HG03095 (cell line): ENCODE data around the gene DGKD.
"Not testable (repeated sequence)": the region's sequence is repeated elsewhere in the genome, so short reads cannot be mapped to it uniquely, and the experiment has no call there.

Experiments used
- ATAC-seq: cut with Tn5 transposase; IDR thresholded peaks from one replicate; pipeline ENCODE4 v1.9.1; 2021; ENCODE audit warnings: moderate library complexity; ENCODE audit not compliant: unreplicated experiment

DGKD gene

DNA sequence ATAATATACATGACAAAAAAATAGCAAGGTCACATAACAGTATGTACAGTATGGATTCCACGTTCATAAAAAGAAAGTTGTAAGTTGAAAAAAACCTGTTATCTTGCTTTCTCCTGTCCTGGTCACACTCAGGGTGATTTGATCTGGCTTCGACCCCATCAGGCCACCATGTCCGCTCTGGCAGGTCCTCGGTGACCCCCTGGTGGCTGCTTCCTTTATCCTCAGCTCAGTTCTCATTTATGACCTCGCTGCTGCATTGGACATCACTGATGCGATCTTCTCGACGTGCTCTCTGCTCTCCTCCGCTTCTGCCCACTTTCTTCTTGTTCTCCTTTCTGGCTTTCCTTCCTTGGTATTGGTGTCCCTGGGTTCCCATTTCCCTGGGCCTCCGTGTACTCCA is 29.7 kb downstream of the DGKD start:
- ATAC-seq, result no peak

DNA sequence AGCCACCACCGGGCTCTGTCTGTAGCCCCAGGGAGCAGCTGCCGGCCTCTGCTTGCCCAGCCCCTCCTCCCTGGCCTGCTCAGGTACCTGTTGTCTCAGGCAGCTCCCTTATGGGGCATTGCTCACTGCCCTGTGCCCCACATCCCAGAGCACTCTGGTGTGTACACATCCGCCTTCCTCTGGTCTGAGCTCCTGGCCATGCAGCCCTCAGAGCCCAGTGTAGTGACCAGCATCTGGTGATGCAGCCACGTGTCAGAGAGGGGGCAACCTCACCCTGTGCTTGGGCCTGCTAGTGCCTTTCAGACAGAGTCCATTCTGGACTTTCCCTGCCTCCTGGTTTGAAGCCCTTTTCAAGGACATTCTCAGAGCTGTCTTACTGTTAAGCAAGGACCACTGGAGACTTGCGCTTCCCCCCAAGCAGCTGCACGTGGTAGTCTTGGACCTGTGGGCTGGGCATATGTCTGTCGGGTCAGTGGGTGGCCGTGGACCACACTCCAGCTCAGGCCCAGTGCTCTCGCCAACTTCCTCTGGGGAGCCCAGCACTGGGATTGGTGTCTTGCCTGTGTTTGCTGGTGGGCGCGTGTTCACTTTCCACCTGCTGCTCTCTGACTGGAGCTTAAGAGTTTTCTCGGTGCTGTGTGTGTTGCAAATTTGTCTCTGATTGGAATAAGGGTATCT is 30.7 kb downstream of the DGKD start:
- peak; percentile 8 for ATAC-seq

DNA sequence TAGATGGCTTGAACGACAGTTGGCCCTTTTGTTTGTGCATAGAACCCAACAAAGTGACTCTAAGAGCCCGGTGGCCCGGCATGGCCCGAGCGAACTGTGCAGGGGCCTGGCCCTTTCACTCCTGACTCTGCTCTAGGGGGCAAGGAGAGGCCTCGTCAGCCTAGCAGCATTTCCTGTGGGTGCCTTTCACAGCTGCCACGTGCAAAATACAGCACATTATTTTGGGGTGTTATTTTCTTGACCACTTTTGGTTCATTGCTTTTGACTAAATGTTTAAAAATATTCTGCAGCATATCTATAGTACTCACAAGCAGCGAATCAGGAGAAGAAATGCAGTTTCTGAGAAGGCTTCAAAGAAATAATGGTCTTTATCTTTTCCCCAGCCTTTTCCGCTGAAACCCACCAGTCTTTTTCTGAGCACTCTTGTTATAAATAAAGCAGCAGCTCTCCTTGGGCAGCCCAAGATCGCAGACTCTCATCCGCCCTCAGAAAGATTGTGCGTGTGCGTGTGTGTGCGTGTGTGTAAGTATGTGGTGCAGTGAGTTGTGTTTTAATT is 31.3 kb downstream of the DGKD start:
- ATAC-seq, result peak; percentile 61

DNA sequence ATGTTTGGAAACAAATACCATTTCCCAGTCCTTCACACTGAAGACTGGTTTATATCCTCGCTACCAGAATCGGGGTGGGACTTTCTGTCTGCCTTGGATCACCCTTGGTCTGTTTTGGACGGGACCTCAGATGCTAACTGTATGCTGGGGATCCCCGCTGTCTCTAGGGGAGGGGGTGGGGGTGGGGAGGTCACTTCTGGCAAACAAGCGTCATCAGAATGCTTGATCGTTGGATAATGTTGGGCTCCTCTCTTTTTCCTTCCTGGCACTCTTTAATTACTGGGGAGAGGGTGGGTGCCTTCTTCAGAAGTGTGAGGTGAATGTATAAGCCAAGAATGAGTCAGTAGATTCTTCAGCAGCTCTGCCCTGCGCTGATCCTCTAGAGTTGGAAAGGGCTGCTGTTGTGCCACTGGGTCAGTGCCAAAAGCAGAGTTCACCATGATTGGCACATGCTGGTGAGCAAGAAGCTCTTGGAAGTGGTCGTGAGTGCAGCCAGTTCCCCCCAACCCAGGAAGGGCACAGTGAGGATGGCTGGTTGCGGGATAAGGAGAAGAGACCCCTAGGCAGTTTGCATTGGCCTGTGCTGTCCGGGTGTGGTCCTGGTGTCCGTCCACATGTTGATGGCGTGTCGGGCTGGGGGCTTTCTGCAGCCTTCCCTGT is 32.2 kb downstream of the DGKD start:
- ATAC-seq, result no peak

DNA sequence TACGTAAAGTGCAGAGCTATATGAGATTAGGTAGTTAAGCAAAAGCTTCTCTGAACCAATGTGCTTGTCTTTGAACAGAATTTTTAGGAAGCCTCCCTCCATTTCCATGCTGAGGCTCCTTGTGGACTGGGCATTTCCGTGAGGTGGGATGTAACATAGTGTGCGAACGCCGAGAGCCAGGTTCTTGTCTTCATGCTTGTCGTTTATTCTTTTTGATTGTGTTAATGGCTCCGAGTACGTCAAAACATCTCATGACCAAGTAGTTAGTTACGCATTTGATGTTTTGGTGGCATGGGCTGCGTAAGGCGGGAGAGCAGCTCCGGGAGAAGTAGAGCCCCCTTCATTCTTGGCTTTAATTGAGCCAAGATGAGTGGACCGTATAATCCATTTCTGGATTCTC is 32.9 kb downstream of the DGKD start:
- ATAC-seq, result no peak

DNA sequence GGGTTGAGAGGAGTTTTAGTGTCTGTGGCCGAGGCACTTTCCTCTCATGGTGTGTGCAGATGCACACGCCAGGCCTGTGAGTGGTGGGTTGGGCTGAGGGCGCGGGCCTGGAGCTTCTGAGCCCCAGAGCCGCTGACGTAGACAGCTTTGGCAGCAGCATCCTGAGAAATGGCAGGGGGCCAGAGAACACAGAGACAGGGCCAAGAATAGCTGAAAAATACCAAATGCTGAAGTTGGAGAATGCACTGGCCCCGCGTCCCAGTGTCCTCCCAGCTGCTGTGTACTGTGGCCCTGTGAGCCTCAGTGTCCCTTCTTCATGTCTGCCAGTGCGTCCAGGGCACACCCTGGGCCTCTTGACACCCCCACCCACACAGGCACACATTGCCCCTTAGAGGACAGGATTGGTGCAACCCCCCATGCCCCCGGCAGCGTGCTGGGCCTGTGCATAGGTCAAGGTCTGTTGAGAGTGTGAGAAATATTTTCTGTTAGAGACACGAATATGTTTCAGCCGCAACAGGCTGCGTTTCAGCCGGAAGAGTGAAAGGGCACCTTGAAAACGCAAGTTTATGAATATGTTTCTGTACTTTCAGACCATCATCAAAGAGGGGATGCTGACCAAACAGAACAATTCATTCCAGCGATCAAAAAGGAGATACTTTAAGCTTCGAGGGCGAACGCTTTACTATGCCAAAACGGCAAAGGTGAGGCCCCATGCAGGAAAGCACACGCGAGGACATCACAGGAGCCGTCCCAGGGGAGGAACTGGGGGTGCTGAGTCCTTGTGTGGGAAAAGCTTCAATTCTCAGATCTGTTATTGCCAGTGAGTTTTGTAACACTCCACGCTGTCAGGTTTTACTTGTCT is 33.6 kb downstream of the DGKD start:
- ATAC-seq, result no peak

DNA sequence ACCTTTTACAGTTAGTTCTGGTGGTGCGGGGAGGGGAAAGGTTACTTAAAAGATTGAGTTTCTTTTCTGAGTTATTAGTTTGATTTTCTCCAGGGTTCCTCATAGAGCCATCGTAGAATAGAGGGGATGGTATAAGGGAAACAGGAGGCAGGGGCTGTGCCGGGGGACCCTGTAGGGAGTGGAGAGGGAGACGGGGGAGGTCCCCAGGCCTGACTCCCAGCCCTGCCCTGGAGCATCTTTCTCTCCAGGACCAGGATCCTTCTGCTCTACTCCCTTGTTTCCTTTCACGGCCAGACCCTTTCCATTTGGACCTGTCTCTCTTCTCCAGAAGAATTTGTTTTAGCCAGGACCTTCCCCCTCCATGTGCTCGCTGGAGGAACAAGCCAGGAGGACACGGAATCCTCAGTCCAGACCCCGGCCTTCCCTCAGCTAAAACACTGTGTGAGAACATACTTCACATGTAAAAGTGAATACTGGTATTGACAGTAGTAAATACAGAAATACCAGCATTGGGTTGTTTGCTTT is 35.4 kb downstream of the DGKD start:
- no peak for ATAC-seq

DNA sequence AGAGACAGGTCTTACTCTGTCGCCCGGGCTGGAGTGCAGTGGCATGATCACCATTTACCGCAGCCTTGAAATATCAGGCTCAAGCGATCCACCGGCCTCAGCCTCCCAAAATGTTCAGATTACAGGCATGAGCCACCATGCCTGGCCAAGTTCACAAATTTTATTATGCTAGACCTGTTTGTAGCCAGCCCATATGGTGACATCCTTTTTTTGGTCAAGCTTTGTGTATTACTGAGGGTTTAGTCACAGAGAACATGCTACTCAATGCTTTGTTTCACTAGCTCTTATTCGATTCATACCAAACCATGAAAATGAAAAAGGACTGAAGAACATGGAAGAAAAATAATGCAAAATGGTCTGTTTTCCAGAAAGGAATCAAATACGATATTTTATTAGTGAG is 41.4 kb downstream of the DGKD start:
- no peak for ATAC-seq

DNA sequence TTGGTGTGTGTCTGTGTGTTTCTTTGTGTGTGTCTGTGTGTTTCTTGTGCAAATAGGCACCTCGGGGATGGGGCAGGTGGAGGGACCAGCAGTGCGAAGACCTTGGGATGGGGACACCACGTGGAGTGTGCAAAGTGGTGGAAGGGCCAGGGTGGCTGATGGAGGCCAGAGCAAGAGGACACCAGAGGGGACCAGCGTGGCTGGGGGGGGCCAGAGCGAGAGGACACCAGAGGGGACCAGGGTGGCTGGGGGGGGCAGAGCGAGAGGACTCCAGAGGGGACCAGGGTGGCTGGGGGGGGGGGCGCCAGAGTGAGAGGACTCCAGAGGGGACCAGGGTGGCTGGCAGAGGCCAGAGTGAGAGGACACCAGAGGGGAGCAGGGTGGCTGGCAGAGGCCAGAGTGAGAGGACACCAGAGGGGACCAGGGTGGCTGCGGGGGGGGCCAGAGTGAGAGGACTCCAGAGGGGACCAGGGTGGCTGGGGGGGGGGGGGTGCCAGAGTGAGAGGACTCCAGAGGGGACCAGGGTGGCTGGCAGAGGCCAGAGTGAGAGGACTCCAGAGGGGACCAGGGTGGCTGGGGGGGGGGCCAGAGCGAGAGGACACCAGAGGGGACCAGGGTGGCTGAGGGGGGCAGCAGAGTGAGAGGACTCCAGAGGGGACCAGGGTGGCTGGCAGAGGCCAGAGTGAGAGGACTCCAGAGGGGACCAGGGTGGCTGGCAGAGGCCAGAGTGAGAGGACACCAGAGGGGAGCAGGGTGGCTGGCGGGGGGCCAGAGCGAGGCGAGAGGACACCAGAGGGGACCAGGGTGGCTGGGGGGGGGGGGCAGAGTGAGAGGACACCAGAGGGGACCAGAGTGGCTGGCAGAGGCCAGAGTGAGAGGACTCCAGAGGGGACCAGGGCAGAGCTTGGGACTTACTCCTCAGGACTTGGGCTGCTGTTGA is 42.7 kb downstream of the DGKD start:
- ATAC-seq, result not testable (repeated sequence)

DNA sequence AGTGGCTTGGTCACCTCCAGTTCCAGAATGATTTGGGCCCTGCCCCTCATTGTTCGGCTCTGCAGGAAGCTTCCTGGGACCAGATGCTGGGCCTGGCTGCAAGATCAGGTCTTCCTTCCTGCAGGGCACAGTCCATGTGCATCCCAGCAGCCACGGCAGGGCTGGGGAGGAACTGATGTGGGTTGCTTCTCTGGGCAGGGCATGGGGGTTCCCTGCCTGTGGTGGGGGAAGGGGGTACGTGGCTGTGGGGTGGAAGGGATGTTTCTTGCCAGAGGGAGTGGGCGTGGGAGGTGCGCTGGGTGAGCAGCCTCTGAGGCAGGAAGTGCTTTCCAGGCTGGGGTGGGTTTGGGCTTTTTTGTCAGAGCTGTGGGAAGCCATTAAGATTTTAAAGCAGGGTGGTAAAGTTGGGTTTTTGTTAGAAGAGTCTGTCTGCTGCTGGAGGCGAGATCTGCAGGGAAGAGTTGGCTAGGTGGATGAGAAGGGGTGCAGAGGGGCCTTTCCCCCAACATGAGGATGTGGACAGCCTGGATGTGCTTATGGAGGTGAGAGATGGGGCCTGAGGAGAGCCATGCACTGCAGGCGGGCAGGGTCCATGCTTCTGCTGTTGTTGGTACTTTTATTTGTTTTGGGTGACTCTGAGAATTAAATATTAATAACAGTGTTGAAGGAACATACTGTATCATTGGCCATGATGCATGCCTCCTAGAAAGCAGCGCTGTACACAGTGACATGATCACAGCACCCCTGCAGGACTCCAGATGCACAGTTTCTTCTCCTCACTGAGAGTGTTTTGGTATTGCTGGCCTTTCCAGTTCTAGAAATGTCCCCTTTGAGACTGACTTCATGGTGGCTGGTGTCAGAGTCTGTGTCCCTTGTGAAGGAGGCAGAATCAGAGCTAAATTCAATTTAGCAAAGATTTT is 45.3 kb downstream of the DGKD start:
- no peak for ATAC-seq

DNA sequence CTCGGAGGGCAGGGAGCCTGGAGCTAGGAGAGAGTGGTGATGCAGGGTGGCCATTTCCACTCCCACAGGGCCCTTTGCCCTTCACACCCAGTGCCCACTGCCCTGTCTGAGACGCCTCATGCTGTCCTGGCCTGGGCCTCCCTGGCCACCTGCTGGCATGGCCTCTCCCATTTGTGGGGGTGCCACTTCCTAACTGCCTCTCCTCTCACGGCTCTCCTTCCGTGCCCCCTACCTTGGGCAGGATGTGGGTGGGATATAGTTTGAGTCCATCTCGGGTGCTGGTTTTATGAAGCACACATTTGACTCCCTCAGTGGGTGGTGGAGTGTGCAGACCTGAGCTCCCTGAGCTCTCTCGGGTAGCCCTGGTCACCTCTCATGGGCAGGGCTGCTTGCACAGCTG is 46.0 kb downstream of the DGKD start:
- ATAC-seq, result no peak

DNA sequence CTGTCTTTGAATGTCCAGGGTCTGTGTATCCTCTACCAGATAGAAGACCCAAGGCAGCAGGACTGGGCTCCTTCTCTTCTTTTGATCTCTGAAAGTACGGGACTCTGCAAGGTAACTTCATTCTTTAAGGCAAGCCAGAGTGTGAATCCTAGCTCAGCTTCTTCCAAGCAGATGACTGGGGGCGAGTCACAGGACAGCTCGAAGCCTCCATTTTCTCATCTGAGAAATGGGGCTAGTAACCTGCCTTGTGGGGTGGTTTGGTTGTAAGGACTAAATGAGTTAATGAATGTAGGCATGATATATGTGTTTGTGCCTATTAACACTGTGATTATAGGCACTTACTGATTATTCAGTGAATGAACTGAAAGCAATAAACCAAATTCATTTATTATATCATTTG is 46.7 kb downstream of the DGKD start:
- ATAC-seq, result no peak

DNA sequence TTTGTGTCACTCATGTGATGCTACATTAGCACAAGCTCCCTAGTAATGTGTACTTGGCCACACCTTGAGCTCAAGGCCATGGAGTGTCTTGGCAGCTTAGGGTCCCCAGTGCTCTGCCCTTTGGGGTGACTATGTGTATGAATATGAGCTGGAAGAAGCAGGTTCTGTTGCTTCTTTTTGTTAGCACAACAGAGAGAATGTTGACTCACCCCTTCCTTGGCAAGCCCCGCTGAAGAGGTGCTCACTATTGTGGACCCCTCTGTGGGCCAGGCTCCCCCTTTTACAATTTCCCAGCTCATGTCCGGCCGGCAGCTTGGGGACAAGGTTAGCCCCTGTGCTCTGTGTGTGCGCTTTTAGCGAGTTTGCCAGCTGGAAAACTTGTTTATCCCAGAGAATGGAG is 48.1 kb downstream of the DGKD start:
- no peak for ATAC-seq

DNA sequence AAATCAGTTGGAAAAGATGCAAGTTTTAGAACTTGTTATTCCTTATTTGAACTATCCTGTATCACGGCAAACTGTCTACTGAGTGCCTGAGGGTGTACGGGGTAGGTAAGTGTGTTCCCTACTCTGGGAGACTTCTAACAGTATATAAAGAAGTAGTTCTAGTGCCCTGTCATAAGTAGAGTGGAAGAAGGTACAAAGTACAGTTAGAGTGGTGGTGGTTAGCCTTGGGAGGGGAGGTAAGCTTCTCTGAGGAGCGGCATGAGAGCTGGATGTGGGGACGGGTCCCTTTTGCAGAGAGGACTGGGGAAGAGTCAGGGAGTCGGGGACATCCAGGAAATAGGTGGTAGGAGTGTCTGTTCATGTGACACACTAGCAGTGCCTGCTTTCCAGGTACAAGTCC is 48.5 kb downstream of the DGKD start:
- ATAC-seq, result no peak

DNA sequence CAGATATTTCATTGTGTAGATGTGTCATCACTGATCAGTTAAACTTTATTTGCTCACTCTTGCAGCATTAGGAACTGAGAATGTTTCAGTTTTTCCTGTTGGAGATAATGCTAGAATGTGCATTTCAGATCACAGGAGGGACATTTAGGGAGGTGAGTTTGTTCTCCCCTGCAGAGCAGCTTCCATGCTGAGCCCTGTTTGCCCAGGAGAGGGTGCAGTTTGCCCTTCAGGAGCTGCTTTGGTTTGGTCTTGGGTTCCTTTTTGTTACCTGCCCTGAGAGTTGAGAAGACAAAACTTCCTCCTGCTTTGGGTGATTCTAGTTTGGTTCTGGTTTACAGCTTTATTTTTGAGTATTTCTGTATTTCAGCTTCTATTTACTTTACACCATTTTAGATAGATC is 49.9 kb downstream of the DGKD start:
- ATAC-seq, result peak; percentile 48

DNA sequence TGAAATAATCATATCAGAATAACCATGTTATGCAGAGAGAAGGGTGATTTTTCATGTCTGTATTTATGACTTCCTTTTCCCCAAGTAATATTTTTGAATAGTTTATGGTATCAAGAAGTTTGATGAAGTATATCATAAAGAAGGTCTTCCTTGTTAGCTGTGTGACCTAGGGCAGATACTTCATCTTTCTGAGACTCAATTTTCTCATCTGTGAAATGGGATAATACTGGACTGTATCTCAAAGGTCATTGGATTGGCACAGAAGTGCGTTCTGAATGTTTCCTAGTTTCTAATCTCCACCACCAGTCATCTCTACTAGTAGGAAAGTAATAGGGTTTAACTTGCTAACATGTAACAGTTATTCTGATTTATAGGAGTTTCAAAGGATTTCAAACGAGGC is 52.6 kb downstream of the DGKD start:
- no peak for ATAC-seq

DNA sequence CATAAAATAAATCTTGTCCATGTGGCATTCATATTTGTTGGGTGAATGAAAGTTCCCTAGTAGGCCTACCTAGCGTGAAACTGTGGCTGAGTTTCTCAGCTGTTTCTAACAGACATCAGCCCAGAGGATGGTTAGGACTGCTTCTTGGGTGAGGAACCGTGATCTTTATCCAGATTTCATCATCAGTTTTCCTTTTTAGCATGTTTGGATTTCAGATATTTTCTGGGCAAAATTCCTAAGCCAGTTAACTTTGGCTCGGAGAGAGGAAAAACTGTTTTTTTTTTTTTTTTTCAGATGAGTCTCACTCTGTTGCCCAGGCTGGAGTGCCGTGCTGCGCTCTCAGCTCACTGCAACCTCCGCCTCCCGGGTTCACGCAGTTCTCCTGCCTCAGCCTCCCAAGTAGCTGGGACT is 53.5 kb downstream of the DGKD start:
- no peak for ATAC-seq

DNA sequence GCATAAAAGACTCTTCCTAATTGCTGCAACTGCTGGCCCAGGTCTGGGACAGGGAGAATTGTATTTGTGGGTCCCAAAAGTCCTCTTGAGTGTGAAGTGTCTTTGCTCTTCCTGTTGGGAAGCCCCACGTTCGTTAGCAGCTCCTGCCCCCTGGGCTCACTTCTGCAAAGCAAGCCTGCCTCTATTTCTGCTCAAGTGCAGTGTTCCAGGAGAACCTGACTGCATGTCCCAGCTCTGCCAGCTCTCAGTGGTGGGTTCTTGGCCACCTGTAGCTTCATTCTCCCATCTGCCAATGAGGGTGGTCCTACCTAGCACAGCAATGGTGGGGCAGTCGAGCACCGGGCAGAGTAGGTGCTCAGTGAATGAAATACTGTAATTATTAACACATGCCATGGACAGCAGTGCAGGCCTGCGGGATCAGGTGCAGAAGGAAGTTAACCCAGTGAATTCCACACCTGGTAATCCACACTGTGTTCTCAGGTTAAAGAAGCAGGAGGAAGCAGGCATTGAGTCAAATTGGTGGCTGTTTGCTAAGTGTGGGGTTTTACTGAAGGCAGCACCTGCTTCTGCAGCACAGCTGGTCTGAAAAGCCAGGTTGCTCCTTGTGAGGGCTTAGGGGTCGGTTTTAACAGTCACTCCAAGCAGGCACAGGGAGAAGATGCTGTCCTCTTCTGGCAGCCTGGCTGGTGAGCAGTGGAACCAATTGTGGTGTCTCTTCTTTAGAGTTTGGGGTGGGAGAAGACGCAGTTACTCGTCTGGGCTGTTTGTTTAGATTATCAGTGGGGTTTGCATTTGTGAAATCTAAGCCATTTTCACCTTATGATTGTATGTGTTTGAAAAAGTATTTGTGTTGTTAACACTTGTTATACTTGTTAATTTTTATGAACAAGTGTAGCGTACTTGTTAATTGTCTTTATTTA is 54.3 kb downstream of the DGKD start:
- no peak for ATAC-seq
